Natural killer cell (primary cell): Measurements from ENCODE around the gene PITX2. TPM values are rescaled to one million over a fixed set of nuclear protein-coding genes. Genes with fewer than 3 reads are reported as not detected.

Source experiments
- ATAC-seq, 3 donors: fragments of 150-1000 bp in 2 of 3; fragments of 200-7000 bp in 1 of 3; cut with Tn5 transposase; 1 replicate in 1 of 3; 2 replicates in 2 of 3; pipeline ENCODE4 v1.10.0; 2021; ENCODE audit warnings: mild to moderate bottlenecking in 2 of 3, moderate library complexity in 2 of 3
- DNase-seq, 2 donors: peaks; one replicate each; pipeline versions ENCODE4 v3.0.0 to v3.0.0-alpha.2; 2013 to 2021; ENCODE audit warnings: mixed read lengths in 1 of 2
- H3K27ac ChIP-seq: one replicate; pipeline ENCODE4 v1.5.1; 2013; ENCODE audit warnings: mild to moderate bottlenecking, low read length
- H3K27me3 ChIP-seq: one replicate; pipeline ENCODE4 v1.6.1; 2013; ENCODE audit warnings: low read length; ENCODE audit not compliant: control insufficient read depth, insufficient read depth
- H3K36me3 ChIP-seq: one replicate; pipeline ENCODE4 v1.6.1; 2013; ENCODE audit warnings: low read length; ENCODE audit not compliant: control insufficient read depth, insufficient read depth
- H3K4me1 ChIP-seq: one replicate; pipeline ENCODE4 v1.6.1; 2013; ENCODE audit warnings: low read length; ENCODE audit not compliant: control insufficient read depth, insufficient read depth
- H3K4me3 ChIP-seq: one replicate; pipeline ENCODE4 v1.5.1; 2013; ENCODE audit warnings: low read length
- H3K9me3 ChIP-seq: one replicate; pipeline ENCODE4 v1.6.1; 2013; ENCODE audit warnings: low read length; ENCODE audit not compliant: control insufficient read depth, insufficient read depth
- H3K27ac Mint-ChIP-seq, 2 donors: one replicate each; pipeline ENCODE4 v1.8.0; 2022; ENCODE audit warnings: mild to moderate bottlenecking in 2 of 2, mixed read lengths in 2 of 2, moderate library complexity in 1 of 2
- H3K27me3 Mint-ChIP-seq, 2 donors: one replicate each; pipeline ENCODE4 v1.8.0; 2022; ENCODE audit warnings: low read depth in 2 of 2, mixed read lengths in 2 of 2
- H3K36me3 Mint-ChIP-seq: one replicate; pipeline ENCODE4 v1.8.0; 2022; ENCODE audit warnings: mixed read lengths
- H3K4me1 Mint-ChIP-seq, 2 donors: one replicate each; pipeline ENCODE4 v1.8.0; 2022; ENCODE audit warnings: mixed read lengths in 2 of 2
- H3K4me3 Mint-ChIP-seq: one replicate; pipeline ENCODE4 v1.8.0; 2022; ENCODE audit warnings: mild to moderate bottlenecking, moderate library complexity, mixed read lengths
- H3K9me3 Mint-ChIP-seq, 2 donors: one replicate each; pipeline ENCODE4 v1.8.0; 2022; ENCODE audit warnings: mixed read lengths in 2 of 2
- CTCF ChIP-seq: fragments of 200-600 bp; IDR thresholded peaks from one replicate; pipeline ENCODE4 v1.8.0; 2022; ENCODE audit warnings: antibody characterized with exemption
- WGBS: methylation state at CpG from one replicate; pipeline ENCODE4 v1.1.7; 2013; ENCODE audit warnings: missing lambda C conversion rate; ENCODE audit not compliant: insufficient coverage; 5-methylcytosine and 5-hydroxymethylcytosine counted together
- intact Hi-C: fragments of 100-400 bp; cut with micrococcal nuclease; formaldehyde crosslinking; loops from one replicate; pipeline ENCODE4 v1.14.2; 2022
- total RNA-seq, 4 donors: library from RNA; stranded (reverse); fragments of 120-200 nt in 1 of 4; gene quantifications; one replicate each; pipeline versions ENCODE4 v1.2.3 to v1.2.4, GENCODE V29; 2013 to 2022

The PITX2 gene
- total RNA-seq, 3 donors from 2014 or later (not counting 1 experiment from before 2014, with no cell fraction given) = not detected

- H3K27me3 ChIP-seq = peaks cover 55% of the 10 kb centered on the region
Measured at GRCh38 chr4:110611968-110612447, 10.9 kb downstream of the PITX2 start.

GRCh38 chr4:110610940-110611831 is 11.7 kb downstream of the PITX2 start:
- Histone ChIP-seq H3K9me3 (no peaks in the 10 kb centered on the region), H3K27ac (no peak overlapping the region), H3K4me3 (no peak overlapping the region), H3K36me3 (no peaks in the 10 kb centered on the region), H3K4me1 (no peaks in the 10 kb centered on the region), H3K27me3 (peaks cover 48% of the 10 kb centered on the region)
- Mint-ChIP-seq H3K4me3 (no peak overlapping the region), H3K36me3 (no peaks in the 10 kb centered on the region), H3K4me1 (no peaks in the 10 kb centered on the region), H3K9me3 (peaks cover 0 to 3% of the 10 kb centered on the region in 2 donors), H3K27ac (no peak overlapping the region), H3K27me3 (peaks cover 47 to 54% of the 10 kb centered on the region in 2 donors)
- ATAC-seq = no peak
- 7% methylated on average over 54 of the region's 54 CpGs for WGBS
- no peak for DNase-seq
- intact Hi-C loops = no loop called here
- TF ChIP-seq CTCF = no peak

More at GRCh38 chr4:110611968-110612447, 10.9 kb downstream of the PITX2 start:
- DNase-seq (no peak), ATAC-seq (no peak)
- H3K9me3 Mint-ChIP-seq = peaks cover 0 to 3% of the 10 kb centered on the region in 2 donors
- H3K36me3 ChIP-seq = no peaks in the 10 kb centered on the region
- no peaks in the 10 kb centered on the region for H3K36me3 Mint-ChIP-seq
- H3K27me3 Mint-ChIP-seq = peaks cover 55 to 61% of the 10 kb centered on the region in 2 donors
- no peaks in the 10 kb centered on the region for H3K4me1 ChIP-seq
- H3K27ac Mint-ChIP-seq = no peak overlapping the region
- H3K4me3 ChIP-seq = no peak overlapping the region
- no peak overlapping the region for H3K27ac ChIP-seq
- H3K4me3 Mint-ChIP-seq = no peak overlapping the region
- H3K4me1 Mint-ChIP-seq = no peaks in the 10 kb centered on the region
- intact Hi-C loops = no loop called here
- H3K9me3 ChIP-seq = no peaks in the 10 kb centered on the region
- TF ChIP-seq CTCF = no peak
- WGBS = 14% methylated on average over 30 of the region's 30 CpGs

GRCh38 chr4:110610620-110610939 is 12.3 kb downstream of the PITX2 start:
- no peak overlapping the region for H3K27ac ChIP-seq
- H3K36me3 ChIP-seq = no peaks in the 10 kb centered on the region
- Mint-ChIP-seq H3K9me3 (peaks cover 0 to 3% of the 10 kb centered on the region in 2 donors), H3K27me3 (peaks cover 41 to 48% of the 10 kb centered on the region in 2 donors), H3K4me3 (no peak overlapping the region), H3K4me1 (no peaks in the 10 kb centered on the region), H3K27ac (no peak overlapping the region), H3K36me3 (no peaks in the 10 kb centered on the region)
- WGBS = 12% methylated on average over 20 of the region's 20 CpGs
- no peak overlapping the region for H3K4me3 ChIP-seq
- intact Hi-C loops = no loop called here
- ATAC-seq (no peak), DNase-seq (no peak)
- no peaks in the 10 kb centered on the region for H3K9me3 ChIP-seq
- no peak for TF ChIP-seq CTCF
- H3K27me3 ChIP-seq = peaks cover 43% of the 10 kb centered on the region
- H3K4me1 ChIP-seq = no peaks in the 10 kb centered on the region
